B cell (primary cell): ENCODE results near the gene NRXN2.

Experiments used
- EZH2 ChIP-seq: IDR thresholded peaks from 2 replicates; pipeline ENCODE4 v1.6.1; 2012; ENCODE audit warnings: borderline replicate concordance, low read depth, mild to moderate bottlenecking, moderate library complexity, low read length; ENCODE audit not compliant: insufficient read depth, poor library complexity, severe bottlenecking
- TF ChIP-seq, protein P1 (sequence below): fragments of 200-600 bp; IDR thresholded peaks from one replicate; pipeline ENCODE4 v1.8.0; 2022; ENCODE audit warnings: antibody characterized with exemption, mild to moderate bottlenecking

GRCh38 chr11:64643256-64643881 lies 79.6 kb downstream of the NRXN2 start:
- TF ChIP-seq, protein P1, sequence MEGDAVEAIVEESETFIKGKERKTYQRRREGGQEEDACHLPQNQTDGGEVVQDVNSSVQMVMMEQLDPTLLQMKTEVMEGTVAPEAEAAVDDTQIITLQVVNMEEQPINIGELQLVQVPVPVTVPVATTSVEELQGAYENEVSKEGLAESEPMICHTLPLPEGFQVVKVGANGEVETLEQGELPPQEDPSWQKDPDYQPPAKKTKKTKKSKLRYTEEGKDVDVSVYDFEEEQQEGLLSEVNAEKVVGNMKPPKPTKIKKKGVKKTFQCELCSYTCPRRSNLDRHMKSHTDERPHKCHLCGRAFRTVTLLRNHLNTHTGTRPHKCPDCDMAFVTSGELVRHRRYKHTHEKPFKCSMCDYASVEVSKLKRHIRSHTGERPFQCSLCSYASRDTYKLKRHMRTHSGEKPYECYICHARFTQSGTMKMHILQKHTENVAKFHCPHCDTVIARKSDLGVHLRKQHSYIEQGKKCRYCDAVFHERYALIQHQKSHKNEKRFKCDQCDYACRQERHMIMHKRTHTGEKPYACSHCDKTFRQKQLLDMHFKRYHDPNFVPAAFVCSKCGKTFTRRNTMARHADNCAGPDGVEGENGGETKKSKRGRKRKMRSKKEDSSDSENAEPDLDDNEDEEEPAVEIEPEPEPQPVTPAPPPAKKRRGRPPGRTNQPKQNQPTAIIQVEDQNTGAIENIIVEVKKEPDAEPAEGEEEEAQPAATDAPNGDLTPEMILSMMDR, result no peak
- no peak for TF ChIP-seq EZH2
